IMR-90 (cell line): ENCODE data around the gene XKRX. TPM values are rescaled to one million over a fixed set of nuclear protein-coding genes. Genes with fewer than 3 reads are reported as not detected.

Experiments used
- ATAC-seq: fragments of 200-7000 bp; cut with Tn5 transposase; 2 replicates; pipeline ENCODE4 v1.9.1; 2020; ENCODE audit warnings: low read depth, mild to moderate bottlenecking, moderate library complexity
- Bru-seq: library from RNA; stranded (reverse); fragments of 400-500 nt; gene quantifications from one replicate; lab custom pipeline; 2021; lab: Mats Ljungman, UMichigan
- BruChase-seq, 2 experiments: library from RNA; stranded (reverse); fragments of 400-500 nt; gene quantifications; one replicate each; lab custom pipeline; 2021; lab: Mats Ljungman, UMichigan
- BruUV-seq: library from RNA; stranded (reverse); fragments of 400-500 nt; replicated peaks from 2 replicates; lab custom pipeline; 2021; lab: Mats Ljungman, UMichigan
- CTCF ChIA-PET: fragments of 300-600 bp; formaldehyde crosslinking; extraction: SDS; loops from one replicate; lab custom pipeline; 2021; ENCODE audit warnings: antibody characterized with exemption; lab: Yijun Ruan, JAX
- POLR2A ChIA-PET: fragments of 300-600 bp; sonication (Branson Sonifier 250); formaldehyde crosslinking; loops from one replicate; lab custom pipeline; 2022; ENCODE audit warnings: antibody characterized with exemption; ENCODE audit not compliant: unreplicated experiment; lab: Charles Lee
- DNase-seq: peaks from one replicate; pipeline ENCODE4 v3.0.0; 2013
- H2AFZ ChIP-seq: replicated peaks from 2 replicates; pipeline ENCODE3; 2013; ENCODE audit warnings: low read length, mild to moderate bottlenecking; ENCODE audit not compliant: poor library complexity
- H2AK5ac ChIP-seq: 2 replicates; pipeline ENCODE4 v1.6.1; 2013; ENCODE audit warnings: low read depth, low read length, inconsistent platforms
- H2AK9ac ChIP-seq: replicated peaks from 2 replicates; pipeline ENCODE3; 2013; ENCODE audit warnings: mild to moderate bottlenecking, low read depth, low read length, moderate library complexity; ENCODE audit not compliant: poor library complexity
- H2BK120ac ChIP-seq: 2 replicates; pipeline ENCODE4 v1.6.1; 2013; ENCODE audit warnings: low read depth, low read length, inconsistent platforms
- H2BK15ac ChIP-seq: 3 replicates; pipeline ENCODE4 v1.6.1; 2013; ENCODE audit warnings: low read depth, low read length, inconsistent platforms
- H2BK20ac ChIP-seq: 2 replicates; pipeline ENCODE4 v1.6.1; 2013; ENCODE audit warnings: low read depth, mild to moderate bottlenecking, inconsistent platforms, low read length, moderate library complexity
- H2BK5ac ChIP-seq: 2 replicates; pipeline ENCODE4 v1.6.1; 2013; ENCODE audit warnings: mild to moderate bottlenecking, low read depth, low read length, inconsistent platforms; ENCODE audit not compliant: poor library complexity, severe bottlenecking
- H3K14ac ChIP-seq: replicated peaks from 2 replicates; pipeline ENCODE4 v1.6.1; 2013; ENCODE audit warnings: low read depth, low read length, inconsistent platforms
- H3K18ac ChIP-seq: 2 replicates; pipeline ENCODE4 v1.6.1; 2013; ENCODE audit warnings: low read depth, low read length, control low read depth
- H3K23ac ChIP-seq: 2 replicates; pipeline ENCODE4 v1.6.1; 2013; ENCODE audit warnings: low read depth, low read length, inconsistent platforms
- H3K27ac ChIP-seq: 2 replicates; pipeline ENCODE4 v1.5.1; 2013; ENCODE audit warnings: mild to moderate bottlenecking, control low read depth, low read length; ENCODE audit not compliant: insufficient read depth
- H3K27me3 ChIP-seq: 2 replicates; pipeline ENCODE4 v1.6.1; 2013; ENCODE audit warnings: low read length; ENCODE audit not compliant: control insufficient read depth, insufficient read depth
- H3K36me3 ChIP-seq: 2 replicates; pipeline ENCODE4 v1.6.1; 2013; ENCODE audit warnings: low read length, mixed read lengths; ENCODE audit not compliant: control insufficient read depth, insufficient read depth
- H3K4ac ChIP-seq: 2 replicates; pipeline ENCODE4 v1.6.1; 2013; ENCODE audit warnings: low read depth, low read length, inconsistent platforms
- H3K4me1 ChIP-seq: 2 replicates; pipeline ENCODE4 v1.6.1; 2013; ENCODE audit warnings: low read length, mixed read lengths; ENCODE audit not compliant: control insufficient read depth, insufficient read depth
- H3K4me2 ChIP-seq: 2 replicates; pipeline ENCODE4 v1.6.1; 2013; ENCODE audit warnings: low read depth, mild to moderate bottlenecking, control low read depth, low read length, moderate library complexity
- H3K4me3 ChIP-seq: 2 replicates; pipeline ENCODE4 v1.5.1; 2013; ENCODE audit warnings: low read depth, mild to moderate bottlenecking, control low read depth, low read length, moderate library complexity; ENCODE audit not compliant: insufficient read depth
- H3K56ac ChIP-seq: 2 replicates; pipeline ENCODE4 v1.6.1; 2013; ENCODE audit warnings: low read length, inconsistent platforms; ENCODE audit not compliant: insufficient read depth; ENCODE audit errors: extremely low read depth
- H3K79me1 ChIP-seq, 2 experiments: 2 replicates each; pipeline ENCODE4 v1.6.1; 2013; ENCODE audit warnings: low read length in 2 of 2, inconsistent platforms in 1 of 2, low read depth in 1 of 2
- H3K9ac ChIP-seq: 2 replicates; pipeline ENCODE4 v1.6.1; 2013; ENCODE audit warnings: low read depth, low read length, control low read depth
- H3K9me1 ChIP-seq: 2 replicates; pipeline ENCODE4 v1.6.1; 2013; ENCODE audit warnings: low read length, inconsistent platforms; ENCODE audit not compliant: insufficient read depth
- H3K9me3 ChIP-seq: 2 replicates; pipeline ENCODE4 v1.6.1; 2013; ENCODE audit warnings: low read length; ENCODE audit not compliant: control insufficient read depth, insufficient read depth
- H4K20me1 ChIP-seq: 2 replicates; pipeline ENCODE4 v1.6.1; 2013; ENCODE audit warnings: low read length, inconsistent platforms; ENCODE audit not compliant: insufficient read depth
- H4K5ac ChIP-seq: 2 replicates; pipeline ENCODE4 v1.6.1; 2013; ENCODE audit warnings: mild to moderate bottlenecking, low read depth, low read length, control low read depth
- H4K8ac ChIP-seq, 2 experiments: 2 replicates each; pipeline ENCODE4 v1.6.1; 2013; ENCODE audit warnings: low read depth in 2 of 2, low read length in 2 of 2, control low read depth in 1 of 2, inconsistent platforms in 1 of 2
- H4K91ac ChIP-seq: 2 replicates; pipeline ENCODE4 v1.6.1; 2013; ENCODE audit warnings: low read depth, low read length, inconsistent platforms; ENCODE audit not compliant: insufficient read depth
- BHLHE40 ChIP-seq: fragments of 150-350 bp; IDR thresholded peaks from 2 replicates; pipeline ENCODE4 v1.6.1; 2016; ENCODE audit warnings: mild to moderate bottlenecking, low read depth, low read length
- CEBPB ChIP-seq: IDR thresholded peaks from 2 replicates; pipeline ENCODE4 v1.6.1; 2012; ENCODE audit warnings: low read depth, low read length, improper control_type of control experiment
- CHD1 ChIP-seq: IDR thresholded peaks from 2 replicates; pipeline ENCODE4 v1.6.1; 2012; ENCODE audit warnings: low read depth, low read length, improper control_type of control experiment
- CTCF ChIP-seq: conservative IDR thresholded peaks from 2 replicates; pipeline ENCODE4 v1.5.1; 2012; ENCODE audit warnings: mild to moderate bottlenecking, low read depth, low read length, improper control_type of control experiment
- FOS ChIP-seq: fragments of 150-350 bp; IDR thresholded peaks from 2 replicates; pipeline ENCODE4 v1.6.1; 2016; ENCODE audit warnings: low read depth, low read length
- MAZ ChIP-seq: IDR thresholded peaks from 2 replicates; pipeline ENCODE4 v1.6.1; 2012; ENCODE audit warnings: low read depth, mild to moderate bottlenecking, low read length, improper control_type of control experiment, moderate library complexity, borderline replicate concordance
- RCOR1 ChIP-seq: IDR thresholded peaks from 2 replicates; pipeline ENCODE4 v1.6.1; 2012; ENCODE audit warnings: mild to moderate bottlenecking, low read length, improper control_type of control experiment; ENCODE audit not compliant: insufficient replicate concordance
- RFX5 ChIP-seq: IDR thresholded peaks from 2 replicates; pipeline ENCODE4 v1.8.0; 2012; ENCODE audit warnings: low read depth, mild to moderate bottlenecking, low read length, moderate library complexity
- SMC3 ChIP-seq: fragments of 150-350 bp; IDR thresholded peaks from 2 replicates; pipeline ENCODE4 v1.6.1; 2016; ENCODE audit warnings: low read depth, mild to moderate bottlenecking, antibody characterized with exemption, low read length, moderate library complexity
- USF2 ChIP-seq: fragments of 150-350 bp; IDR thresholded peaks from 2 replicates; pipeline ENCODE4 v1.6.1; 2017; ENCODE audit warnings: mild to moderate bottlenecking, antibody characterized with exemption, low read length, low read depth
- WGBS, 2 experiments: methylation state at CpG; one replicate each; pipeline versions ENCODE4 v1.1.5 to v1.1.7; 2013; ENCODE audit warnings: missing lambda C conversion rate in 2 of 2; ENCODE audit not compliant: insufficient read length in 1 of 2; ENCODE audit errors: extremely low coverage in 2 of 2; 5-methylcytosine and 5-hydroxymethylcytosine counted together
- dilution Hi-C: fragments of 300-500 bp; cut with HindIII; formaldehyde crosslinking; loops from one replicate; pipeline ENCODE4 v1.14.3; 2018; ENCODE audit warnings: low sequenced_read_pairs; ENCODE audit not compliant: unreplicated experiment
- in situ Hi-C: fragments of 300-500 bp; cut with MboI; formaldehyde crosslinking; loops from 3 replicates; pipeline ENCODE4 v1.14.3; 2019; ENCODE audit warnings: low sequenced_read_pairs, inconsistent platforms, mixed read lengths
- intact Hi-C: fragments of 100-400 bp; cut with micrococcal nuclease; formaldehyde crosslinking; loops from 2 replicates; pipeline ENCODE4 v1.10.0; 2022
- long read RNA-seq: library from polyadenylated mRNA; unstranded; transcript quantifications from one replicate; pipeline ENCODE4 v2.0.0, GENCODE V29; 2021; ENCODE audit not compliant: unreplicated experiment
- polyA plus RNA-seq, 3 experiments: library from polyadenylated mRNA; depleted of rRNA; stranded (reverse); fragments of >200 nt; gene quantifications; 2 replicates each; pipeline ENCODE4 v1.2.3, GENCODE V29; 2012; ENCODE audit warnings: low replicate concordance in 1 of 3
- total RNA-seq: library from RNA; depleted of rRNA; stranded (reverse); fragments of >200 nt; gene quantifications from 2 replicates; pipeline ENCODE4 v1.2.3, GENCODE V29; 2012; rRNA removed
- TF ChIP-seq, protein P1 (sequence below): fragments of 150-350 bp; IDR thresholded peaks from 2 replicates; pipeline ENCODE4 v1.6.1; 2016; ENCODE audit warnings: low read depth, mild to moderate bottlenecking, low read length, moderate library complexity, borderline replicate concordance

Gene XKRX
- total RNA-seq, result 0.83 and 0.90 TPM in 2 replicates
- 0.26 and 0.39 TPM in 2 replicates for polyA plus RNA-seq (2012; rRNA removed)
- 0.06 and 0.19 TPM in 2 replicates for polyA plus RNA-seq (2012; cell fraction: cytosol; rRNA removed)
- polyA plus RNA-seq (2012; cell fraction: nucleus; rRNA removed; ENCODE audit: low replicate concordance), result 0.23 and 0.37 TPM in 2 replicates
- Bru-seq, nascent RNA, result percentile 13 among the genes with signal in this experiment
- percentile 35 among the genes with signal in this experiment for BruChase-seq, experiment 1, labeled RNA remaining after a 6-hour chase
- BruChase-seq, experiment 2, labeled RNA remaining after a 2-hour chase, result percentile 25 among the genes with signal in this experiment
- long read RNA-seq, result 0 reads

GRCh38 chrX:100928660-100929613, at the start of gene XKRX:
Gene XKRX (minus strand): TSS chrX:100928917. CDS start chrX:100928304, 613 bp downstream.
- Histone ChIP-seq H3K27ac (no peak within 1 kb of the TSS), H2BK5ac (no peak within 1 kb of the TSS), H3K9me1 (no peaks in the 10 kb centered on the region), H3K4me2 (peak within 1 kb of the TSS; percentile 78), H2BK120ac (no peak within 1 kb of the TSS), H2BK15ac (no peak within 1 kb of the TSS), H3K27me3 (peaks cover 5% of the 10 kb centered on the region; the same call in 1 of the 2 replicates), H3K79me1 (no peaks in the 10 kb centered on the region), H2AFZ (peak within 1 kb of the TSS; percentile 84), H2AK9ac (no peak within 1 kb of the TSS), H3K4ac (no peak within 1 kb of the TSS), H3K56ac (no peak within 1 kb of the TSS), H3K18ac (no peak within 1 kb of the TSS), H3K23ac (no peak within 1 kb of the TSS), H3K36me3 (no peaks in the 10 kb centered on the region), H3K9ac (peak within 1 kb of the TSS; percentile 9; the same call in 1 of the 2 replicates), H4K20me1 (no peaks in the 10 kb centered on the region), H2AK5ac (no peak within 1 kb of the TSS), H3K4me1 (no peaks in the 10 kb centered on the region), H4K5ac (no peak within 1 kb of the TSS), H2BK20ac (no peak within 1 kb of the TSS), H3K4me3 (peak within 1 kb of the TSS; percentile 57), H4K91ac (no peak within 1 kb of the TSS), H3K14ac (no peak within 1 kb of the TSS), H4K8ac (no peak within 1 kb of the TSS), H3K9me3 (peaks cover 6% of the 10 kb centered on the region)
- dilution Hi-C loops (no loop called here), in situ Hi-C loops (no loop called here), intact Hi-C loops (no loop called here)
- POLR2A ChIA-PET, result interaction anchor here (0.6 kb wide), 1 partner anchor 31 kb away, joined by 4 read pairs; no protein-coding TSS in a partner anchor
- DNase-seq (no peak), ATAC-seq (peak; percentile 62)
- BruUV-seq, result no TSS peak
- CTCF ChIA-PET, result no interaction called here
- WGBS, 2 experiments, result 22% methylated on average over 23 of the region's 51 CpGs; no CpG with 5 or more reads in 1 of the 2 experiments
- TF ChIP-seq USF2 (no peak), RCOR1 (no peak), BHLHE40 (no peak), CTCF (no peak), MAZ (no peak), RFX5 (no peak), CEBPB (no peak), CHD1 (no peak), SMC3 (no peak), FOS (no peak)
- TF ChIP-seq, protein P1, sequence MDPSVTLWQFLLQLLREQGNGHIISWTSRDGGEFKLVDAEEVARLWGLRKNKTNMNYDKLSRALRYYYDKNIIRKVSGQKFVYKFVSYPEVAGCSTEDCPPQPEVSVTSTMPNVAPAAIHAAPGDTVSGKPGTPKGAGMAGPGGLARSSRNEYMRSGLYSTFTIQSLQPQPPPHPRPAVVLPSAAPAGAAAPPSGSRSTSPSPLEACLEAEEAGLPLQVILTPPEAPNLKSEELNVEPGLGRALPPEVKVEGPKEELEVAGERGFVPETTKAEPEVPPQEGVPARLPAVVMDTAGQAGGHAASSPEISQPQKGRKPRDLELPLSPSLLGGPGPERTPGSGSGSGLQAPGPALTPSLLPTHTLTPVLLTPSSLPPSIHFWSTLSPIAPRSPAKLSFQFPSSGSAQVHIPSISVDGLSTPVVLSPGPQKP, result no peak
